ENCODE data around the gene SNX19.

- TF ChIP-seq CTCF (IDR thresholded peaks at IDR 0.05) (peak; percentile 99 to 100 (median 100)), POLR2AphosphoS5 (IDR thresholded peaks at IDR 0.05) (peak; percentile 25 to 61 (median 27)), POLR2A (IDR thresholded peaks at IDR 0.05) (no peak), EP300 (IDR thresholded peaks at IDR 0.05; ENCODE audit: low read depth) (no peak)
These were observed 54.1 kb downstream of the SNX19 start for GRCh38 chr11:130861902-130862860.
